K562 (cell line): ENCODE results near the gene PCGF6. TPM values are rescaled to one million over a fixed set of nuclear protein-coding genes. Genes with fewer than 3 reads are reported as not detected.

Experiments used
- CBX1 ChIP-seq: sonication (generic); IDR thresholded peaks from 2 replicates; pipeline ENCODE4 v1.6.1; 2016; ENCODE audit warnings: antibody characterized with exemption, low read depth, mild to moderate bottlenecking
- LCOR ChIP-seq: sonication (generic); formaldehyde crosslinking; IDR thresholded peaks from 2 replicates; pipeline ENCODE4 v1.8.0; 2022; ENCODE audit warnings: mild to moderate bottlenecking, missing genetic modification reagents
- NCOA1 ChIP-seq: fragments of 450-650 bp; IDR thresholded peaks from 2 replicates; pipeline ENCODE4 v1.6.1; 2016; ENCODE audit warnings: low read depth
- NR1H2 ChIP-seq: sonication (generic); formaldehyde crosslinking; IDR thresholded peaks from 2 replicates; pipeline ENCODE4 v1.4.0; 2020; ENCODE audit warnings: mild to moderate bottlenecking, missing genetic modification reagents
- PHF8 ChIP-seq: fragments of 200-600 bp; sonication (generic); IDR thresholded peaks from 2 replicates; pipeline ENCODE4 v1.6.1; 2012; ENCODE audit warnings: mixed run types, mild to moderate bottlenecking, inconsistent platforms, low read length, moderate library complexity, borderline replicate concordance
- POLR3G ChIP-seq: IDR thresholded peaks from 2 replicates; pipeline ENCODE4 v1.6.1; 2011; ENCODE audit not compliant: insufficient read length, insufficient replicate concordance; ENCODE audit errors: extremely low read depth
- RFX7 ChIP-seq: fragments of 250-450 bp; sonication (Bioruptor Pico); IDR thresholded peaks from 2 replicates; pipeline ENCODE4 v1.5.1; 2021; ENCODE audit warnings: mild to moderate bottlenecking
- SRSF3 ChIP-seq: fragments of 200-400 bp; formaldehyde crosslinking; IDR thresholded peaks from 2 replicates; pipeline ENCODE4 v1.6.1; 2016; ENCODE audit warnings: mild to moderate bottlenecking, low read length, moderate library complexity; ENCODE audit not compliant: insufficient read depth
- ZBTB49 ChIP-seq: sonication (generic); formaldehyde crosslinking; IDR thresholded peaks from 2 replicates; pipeline ENCODE4 v1.8.0; 2022; ENCODE audit warnings: missing genetic modification reagents, mild to moderate bottlenecking, borderline replicate concordance
- ZNF23 ChIP-seq: fragments of 250-450 bp; sonication (Bioruptor Pico); IDR thresholded peaks from 2 replicates; pipeline ENCODE4 v1.4.0; 2020; ENCODE audit warnings: mild to moderate bottlenecking
- ZNF511 ChIP-seq: sonication (generic); formaldehyde crosslinking; IDR thresholded peaks from 2 replicates; pipeline ENCODE4 v1.8.0; 2022; ENCODE audit warnings: mild to moderate bottlenecking, missing genetic modification reagents
- ZNF696 ChIP-seq: fragments of 250-450 bp; sonication (Bioruptor Pico); conservative IDR thresholded peaks from 2 replicates; pipeline ENCODE4 v1.4.0; 2020; ENCODE audit warnings: mild to moderate bottlenecking, moderate library complexity
- polyA plus RNA-seq, 8 experiments: library from polyadenylated mRNA; depleted of rRNA in 4 of 8; stranded (reverse) in 5 of 8; unstranded in 3 of 8; fragments of >200 nt; fragmentation: Nextera tagmentation in 2 of 8; fragmentation: Illumina TruSeq in 1 of 8; extraction: Ambion mirVana in 2 of 8; extraction: Trizol in 1 of 8; gene quantifications; 2 replicates each; pipeline versions ENCODE4 v1.2.1 to v1.2.3, GENCODE V29; 2011 to 2014; ENCODE audit warnings: inconsistent platforms in 1 of 8, missing spikeins in 1 of 8
- total RNA-seq, 7 experiments: library from RNA; depleted of rRNA in 6 of 7; stranded (reverse); fragments of >200 nt in 6 of 7; fragmentation: Illumina TruSeq in 2 of 7; extraction: Trizol in 2 of 7; gene quantifications; 2 replicates each; pipeline versions ENCODE4 v1.2.1 to v1.2.3, GENCODE V29; 2011 to 2021; ENCODE audit warnings: low replicate concordance in 1 of 7
- TF ChIP-seq, protein P1 (sequence below): fragments of 250-450 bp; sonication (Bioruptor Pico); IDR thresholded peaks from 2 replicates; pipeline ENCODE4 v1.5.0; 2021; ENCODE audit warnings: mild to moderate bottlenecking, moderate library complexity
- TF ChIP-seq, protein P2 (sequence below): fragments of 450-650 bp; formaldehyde crosslinking; IDR thresholded peaks from 2 replicates; pipeline ENCODE4 v1.4.0; 2022; ENCODE audit warnings: mild to moderate bottlenecking, moderate library complexity
- TF ChIP-seq, protein P3 (sequence below): sonication (generic); formaldehyde crosslinking; IDR thresholded peaks from 2 replicates; pipeline ENCODE4 v1.8.0; 2022; ENCODE audit warnings: missing genetic modification reagents, mild to moderate bottlenecking, moderate library complexity, borderline replicate concordance
- TF ChIP-seq, protein P4 (sequence below): fragments of 250-450 bp; sonication (Bioruptor Pico); IDR thresholded peaks from 2 replicates; pipeline ENCODE4 v1.5.1; 2021; ENCODE audit warnings: mild to moderate bottlenecking

Gene PCGF6
- total and polyA plus RNA-seq, 9 of the 15 experiments (the other 6 are each of a cell fraction or from before 2014, with no cell fraction given), result 8.4 to 24.6 (median 20.6) TPM

DNA sequence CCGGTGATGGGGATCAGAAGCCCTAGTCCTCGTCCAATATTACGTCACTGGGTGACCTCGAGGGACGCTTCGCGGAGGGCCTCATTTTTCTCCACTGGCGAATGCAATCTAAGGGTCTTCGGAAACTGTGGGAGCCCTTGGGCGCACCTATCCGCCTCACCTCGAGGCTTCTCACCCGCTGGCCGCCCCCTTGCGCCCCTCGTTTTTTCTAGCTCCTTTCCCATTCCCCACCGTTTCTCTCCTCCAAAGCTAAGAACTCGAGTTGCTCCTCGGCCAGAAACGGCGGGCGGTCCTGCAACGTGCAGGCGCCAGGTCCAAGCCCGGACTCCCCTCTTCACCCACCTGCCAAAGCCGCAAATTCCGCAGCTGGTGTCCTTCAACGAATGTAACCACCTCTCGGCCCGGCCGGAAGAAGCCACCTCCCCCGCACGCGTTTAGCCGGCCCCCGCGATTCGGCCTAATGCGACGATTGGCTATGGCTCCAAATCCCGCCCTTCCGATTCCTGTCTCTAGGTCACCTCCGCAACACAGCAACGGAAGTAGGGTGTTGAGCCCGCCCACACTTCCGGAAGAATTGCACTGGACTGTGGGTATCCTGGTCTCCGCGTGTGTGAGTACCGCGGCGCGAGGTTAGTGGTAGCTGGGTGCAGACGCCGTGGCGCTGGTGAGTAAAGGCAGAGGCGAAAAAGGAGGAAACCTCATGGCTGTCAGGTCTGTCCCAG, 45.3 kb upstream of the PCGF6 start, which contains the start of the genes ATP5MK and PDCD11 (continued):
- no peak for TF ChIP-seq ZNF696 (CRISPR knock-in tag)
- no peak for TF ChIP-seq ZNF23 (CRISPR knock-in tag)
- no peak for TF ChIP-seq ZBTB49 (CRISPR knock-in tag)
- TF ChIP-seq, protein P1, sequence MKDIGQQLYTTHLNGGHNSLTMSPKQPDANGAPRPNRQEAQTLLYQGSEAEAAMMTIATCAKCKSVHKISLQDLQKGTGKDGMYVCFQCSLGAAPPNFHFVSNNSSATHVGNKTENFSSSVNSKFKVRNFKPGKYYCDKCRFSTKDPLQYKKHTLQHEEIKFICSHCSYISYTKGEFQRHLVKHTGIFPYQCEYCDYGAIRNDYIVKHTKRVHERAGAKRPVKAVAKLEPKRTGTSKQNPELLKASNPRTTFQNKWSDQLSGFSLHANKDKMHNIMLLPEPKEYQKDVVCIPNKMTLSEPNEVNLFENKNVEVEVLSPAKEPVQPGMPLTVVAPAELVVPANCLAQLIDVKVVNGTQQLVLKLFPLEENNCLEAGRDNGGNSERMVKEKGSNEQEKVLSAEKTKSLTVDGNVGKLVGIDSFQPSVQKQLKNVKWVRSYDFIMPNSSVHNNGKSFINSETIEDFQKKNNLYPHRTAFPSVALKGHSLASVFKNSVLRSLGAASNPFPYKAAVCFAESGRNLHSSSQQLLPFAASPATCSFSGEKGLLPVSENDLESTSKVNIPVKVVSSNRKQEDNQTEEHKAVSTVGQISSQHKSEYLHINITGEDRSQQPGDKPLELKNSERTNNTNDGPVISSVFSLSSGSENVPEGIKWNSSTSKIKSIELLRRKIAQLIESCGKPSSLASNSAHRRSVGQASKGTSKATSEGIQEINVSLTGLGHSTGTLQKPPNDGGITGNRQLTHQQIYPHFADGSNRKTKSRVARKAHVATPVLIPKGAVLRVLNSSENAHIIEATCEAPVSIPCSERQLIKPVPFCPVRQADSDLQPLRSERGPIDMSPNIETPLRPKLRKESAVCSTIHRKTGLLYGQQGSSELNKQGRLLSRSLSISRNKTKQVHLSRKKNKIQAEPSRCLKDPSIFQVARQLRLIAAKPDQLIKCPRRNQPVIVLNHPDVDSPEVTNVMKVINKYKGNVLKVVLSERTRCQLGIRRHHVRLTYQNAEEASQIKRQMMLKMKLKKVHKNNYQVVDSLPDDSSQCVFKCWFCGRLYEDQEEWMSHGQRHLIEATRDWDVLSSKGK (CRISPR knock-in tag), result no peak
- TF ChIP-seq, protein P2, sequence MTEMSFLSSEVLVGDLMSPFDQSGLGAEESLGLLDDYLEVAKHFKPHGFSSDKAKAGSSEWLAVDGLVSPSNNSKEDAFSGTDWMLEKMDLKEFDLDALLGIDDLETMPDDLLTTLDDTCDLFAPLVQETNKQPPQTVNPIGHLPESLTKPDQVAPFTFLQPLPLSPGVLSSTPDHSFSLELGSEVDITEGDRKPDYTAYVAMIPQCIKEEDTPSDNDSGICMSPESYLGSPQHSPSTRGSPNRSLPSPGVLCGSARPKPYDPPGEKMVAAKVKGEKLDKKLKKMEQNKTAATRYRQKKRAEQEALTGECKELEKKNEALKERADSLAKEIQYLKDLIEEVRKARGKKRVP, result no peak
- TF ChIP-seq SRSF3, result no peak
- no peak for TF ChIP-seq POLR3G
- no peak for TF ChIP-seq NCOA1
- TF ChIP-seq CBX1, result no peak
- TF ChIP-seq, protein P3, sequence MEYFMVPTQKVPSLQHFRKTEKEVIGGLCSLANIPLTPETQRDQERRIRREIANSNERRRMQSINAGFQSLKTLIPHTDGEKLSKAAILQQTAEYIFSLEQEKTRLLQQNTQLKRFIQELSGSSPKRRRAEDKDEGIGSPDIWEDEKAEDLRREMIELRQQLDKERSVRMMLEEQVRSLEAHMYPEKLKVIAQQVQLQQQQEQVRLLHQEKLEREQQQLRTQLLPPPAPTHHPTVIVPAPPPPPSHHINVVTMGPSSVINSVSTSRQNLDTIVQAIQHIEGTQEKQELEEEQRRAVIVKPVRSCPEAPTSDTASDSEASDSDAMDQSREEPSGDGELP (CRISPR knock-in tag), result peak; percentile 94
- TF ChIP-seq, protein P4, sequence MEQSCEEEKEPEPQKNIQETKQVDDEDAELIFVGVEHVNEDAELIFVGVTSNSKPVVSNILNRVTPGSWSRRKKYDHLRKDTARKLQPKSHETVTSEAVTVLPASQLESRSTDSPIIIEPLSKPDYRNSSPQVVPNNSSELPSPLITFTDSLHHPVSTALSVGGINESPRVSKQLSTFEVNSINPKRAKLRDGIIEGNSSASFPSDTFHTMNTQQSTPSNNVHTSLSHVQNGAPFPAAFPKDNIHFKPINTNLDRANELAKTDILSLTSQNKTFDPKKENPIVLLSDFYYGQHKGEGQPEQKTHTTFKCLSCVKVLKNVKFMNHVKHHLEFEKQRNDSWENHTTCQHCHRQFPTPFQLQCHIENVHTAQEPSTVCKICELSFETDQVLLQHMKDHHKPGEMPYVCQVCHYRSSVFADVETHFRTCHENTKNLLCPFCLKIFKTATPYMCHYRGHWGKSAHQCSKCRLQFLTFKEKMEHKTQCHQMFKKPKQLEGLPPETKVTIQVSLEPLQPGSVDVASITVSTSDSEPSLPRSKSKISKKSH (CRISPR knock-in tag), result no peak
- TF ChIP-seq LCOR (CRISPR knock-in tag), result 0 out of 2 replicates have a peak, but pooled peaks have one; percentile 61
- TF ChIP-seq PHF8, result peak; percentile 80; the same call in 1 of the 2 replicates
- no peak for TF ChIP-seq RFX7 (CRISPR knock-in tag)
- no peak for TF ChIP-seq NR1H2
- peak; percentile 52; the same call in 1 of the 2 replicates for TF ChIP-seq ZNF511 (CRISPR knock-in tag)
